ENCODE data around the gene ZNF599. TPM values are rescaled to one million over a fixed set of nuclear protein-coding genes. Genes with fewer than 3 reads are reported as not detected.

ZNF599 gene
- total RNA-seq, 1 experiment from 2014 or later: 2.2 TPM

GRCh38 chr19:34772697-34773554 lies at the start of gene ZNF599 (continued):
- TF ChIP-seq ZBTB33 (IDR thresholded peaks at IDR 0.05; ENCODE audit: extremely low read depth, insufficient replicate concordance, low read length): no peak
- no peak for TF ChIP-seq CTCF (IDR thresholded peaks at IDR 0.05 in 2 of 3, conservative IDR thresholded peaks at IDR 0.05 in 1 of 3; ENCODE audit: borderline replicate concordance in 1 of 3, insufficient read depth in 1 of 3, low read depth in 2 of 3, low read length in 2 of 3)

GRCh38 chr19:34818270-34818669 lies 45.3 kb upstream of the ZNF599 start:
- CTCF ChIA-PET: no interaction called here
- RAD21 ChIA-PET (ENCODE audit: low non-redundant PET in 1 of 2, low total read pairs in 2 of 2, uncharacterized antibody in 2 of 2, unreplicated experiment in 2 of 2): no interaction called here
- H3K36me3 ChIP-seq (ENCODE audit: control insufficient read depth in 1 of 2, insufficient read depth in 2 of 2, low read length in 2 of 2): no peaks in the 10 kb centered on the region
- H3K9me3 ChIP-seq (ENCODE audit: control insufficient read depth in 1 of 2, insufficient read depth in 1 of 2, low read depth in 1 of 2, low read length in 2 of 2): no peaks in the 10 kb centered on the region
- no peak overlapping the region for H3K4me3 ChIP-seq (replicated peaks in 1 of 2; ENCODE audit: low read depth in 1 of 2, low read length in 2 of 2)
- no peak overlapping the region for H3K27ac ChIP-seq (ENCODE audit: low read depth, low read length)
- H2AFZ ChIP-seq (ENCODE audit: low read depth, low read length, poor library complexity, severe bottlenecking): no peak overlapping the region
- H3K27me3 ChIP-seq (ENCODE audit: insufficient read depth, low read length): no peaks in the 10 kb centered on the region; the same call in 1 of the 2 replicates
- DNase-seq (ENCODE audit: low read depth, low spot score) (no peak), ATAC-seq (no peak)
- no peak overlapping the region for H3K9ac ChIP-seq (ENCODE audit: low read length)
- no peaks in the 10 kb centered on the region for H4K20me1 ChIP-seq (ENCODE audit: insufficient read depth)
- H3K79me2 ChIP-seq (ENCODE audit: insufficient read depth, low read length): no peaks in the 10 kb centered on the region
- H3K9me2 ChIP-seq (ENCODE audit: insufficient read depth): no peaks in the 10 kb centered on the region
- H3K4me2 ChIP-seq (ENCODE audit: low read length): no peak overlapping the region
- no peaks in the 10 kb centered on the region for H3K4me1 ChIP-seq (ENCODE audit: control insufficient read depth in 1 of 2, insufficient read depth in 2 of 2, low read length in 2 of 2)
- intact Hi-C loops (cut with micrococcal nuclease): no loop called here
- POLR2A ChIA-PET: no interaction called here
- BruUV-seq (replicated peaks): no TSS peak
- TF ChIP-seq ZBTB33 (IDR thresholded peaks at IDR 0.05; ENCODE audit: extremely low read depth, insufficient replicate concordance, low read length): no peak
- no peak for TF ChIP-seq JUND (IDR thresholded peaks at IDR 0.05)
- no peak for TF ChIP-seq MAX (IDR thresholded peaks at IDR 0.05)
- no peak for TF ChIP-seq EGR1 (IDR thresholded peaks at IDR 0.05; ENCODE audit: low read depth)
- no peak for TF ChIP-seq TCF7L2 (IDR thresholded peaks at IDR 0.05; ENCODE audit: borderline replicate concordance, extremely low read depth, insufficient read depth, insufficient read length)
- TF ChIP-seq FOSL1 (IDR thresholded peaks at IDR 0.05; ENCODE audit: low read depth): no peak
- no peak for TF ChIP-seq POLR2AphosphoS5 (IDR thresholded peaks at IDR 0.05; ENCODE audit: low read depth, low read length)
- no peak for TF ChIP-seq ATF3 (IDR thresholded peaks at IDR 0.05)
- TF ChIP-seq CEBPB (IDR thresholded peaks at IDR 0.05; ENCODE audit: low read depth): no peak
- no peak for TF ChIP-seq EZH2 (IDR thresholded peaks at IDR 0.05)
- TF ChIP-seq REST (IDR thresholded peaks at IDR 0.05; ENCODE audit: low read depth): no peak
- TF ChIP-seq ELF1 (IDR thresholded peaks at IDR 0.05; ENCODE audit: borderline replicate concordance, low read depth): no peak
